HG03571 (cell line): ENCODE measurements around the gene M1AP.

Experiments
- ATAC-seq: cut with Tn5 transposase; IDR thresholded peaks from one replicate; pipeline ENCODE4 v1.9.1; 2021; ENCODE audit not compliant: unreplicated experiment

M1AP gene

GRCh38 chr2:74599676-74600075 is 48.5 kb downstream of the M1AP start:
- no peak for ATAC-seq

DNA sequence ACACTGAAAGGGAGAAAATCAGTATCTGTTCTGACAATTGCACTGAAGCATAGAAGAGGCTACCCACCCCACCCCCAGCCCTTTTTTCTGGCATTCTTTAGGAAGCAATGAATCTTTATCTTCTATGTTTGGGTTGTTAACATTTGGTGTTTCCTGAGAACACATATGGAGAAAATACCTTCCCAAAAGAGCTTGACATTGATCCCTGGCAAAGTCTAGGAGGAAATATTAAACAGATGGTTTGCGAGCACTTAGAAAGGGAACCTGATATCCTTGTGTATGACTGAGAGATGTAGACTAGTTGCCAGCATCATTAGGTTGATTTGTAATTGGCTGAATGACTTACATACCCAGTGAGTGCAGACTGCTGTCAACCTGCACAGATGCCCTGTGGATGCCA is 50.7 kb downstream of the M1AP start:
- no peak for ATAC-seq

- ATAC-seq = no peak
These were observed 51.5 kb downstream of the M1AP start for GRCh38 chr2:74596584-74596983.

DNA sequence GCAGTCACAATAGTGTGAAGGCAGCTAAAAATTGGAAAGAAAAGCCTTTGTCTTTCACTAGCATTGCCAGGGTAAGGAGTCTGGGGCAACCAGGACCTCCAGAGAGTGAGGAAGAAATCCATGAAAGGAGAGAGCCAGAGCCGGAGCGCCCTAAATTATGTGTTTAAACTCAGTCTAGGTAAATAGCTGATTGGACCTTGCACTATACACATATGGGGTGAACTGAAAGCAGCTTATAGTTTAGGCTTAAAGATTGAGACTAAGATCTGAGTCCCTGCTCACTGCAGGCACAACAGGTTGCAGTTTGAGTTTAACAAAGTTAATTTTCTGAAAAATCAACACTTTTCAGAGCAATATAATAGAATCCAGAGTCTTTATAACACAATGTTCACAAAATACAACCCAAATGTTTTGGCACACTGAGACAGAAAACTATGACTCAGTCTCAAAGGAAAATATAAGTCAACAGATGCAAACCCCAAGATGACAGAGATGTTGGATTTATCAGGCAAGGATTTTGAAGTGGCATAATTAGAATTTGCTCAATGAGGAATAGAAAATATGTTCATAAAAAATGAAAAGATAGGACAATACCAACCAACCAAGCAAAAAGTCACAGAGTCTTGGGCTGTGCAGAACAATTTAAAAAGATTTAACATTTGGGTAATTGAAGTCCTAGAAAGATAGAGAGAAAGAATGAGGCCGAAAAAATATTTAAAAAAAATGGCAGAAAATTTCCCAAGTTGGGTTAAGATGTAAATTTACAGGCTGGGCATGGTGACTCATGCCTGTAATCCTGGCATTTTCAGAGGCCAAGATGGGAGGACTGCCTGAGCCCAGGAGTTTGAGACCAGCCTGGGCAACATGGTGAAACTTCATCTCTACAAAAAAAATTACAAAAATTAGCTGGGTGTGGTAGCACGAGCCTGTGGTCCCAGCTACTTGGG is 54.0 kb downstream of the M1AP start:
- no peak for ATAC-seq

- ATAC-seq = no peak
These were observed 59.5 kb downstream of the M1AP start for GRCh38 chr2:74588664-74589063.

DNA sequence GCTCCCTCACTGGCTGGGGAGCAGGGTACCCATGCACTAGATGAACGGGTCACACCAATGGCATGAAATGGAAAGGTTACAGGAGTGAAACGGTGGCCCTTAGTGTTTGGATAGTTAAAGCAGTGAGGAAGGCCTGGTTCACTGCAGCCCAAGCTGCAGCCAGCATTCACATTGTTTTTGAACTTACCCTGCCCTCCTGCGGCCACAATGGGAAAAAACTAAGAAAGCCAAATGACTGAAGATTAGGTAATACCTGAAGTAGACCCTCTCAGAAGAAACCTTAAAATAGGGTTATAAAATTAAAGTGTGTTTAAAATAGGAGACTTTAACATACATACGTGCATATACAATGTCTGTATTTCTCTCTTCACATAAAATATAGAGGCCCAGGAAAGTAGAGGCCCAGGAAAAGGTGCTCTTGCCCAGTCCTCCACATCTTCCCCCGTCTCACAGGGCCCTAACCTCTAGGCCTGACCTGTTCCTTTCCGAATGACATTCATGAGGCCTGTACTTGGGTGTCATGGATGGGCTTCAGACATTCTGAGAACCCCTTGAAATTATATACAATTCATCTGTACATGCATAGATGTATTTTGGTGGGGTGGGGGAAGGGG is 60.4 kb downstream of the M1AP start:
- ATAC-seq = peak; percentile 64

DNA sequence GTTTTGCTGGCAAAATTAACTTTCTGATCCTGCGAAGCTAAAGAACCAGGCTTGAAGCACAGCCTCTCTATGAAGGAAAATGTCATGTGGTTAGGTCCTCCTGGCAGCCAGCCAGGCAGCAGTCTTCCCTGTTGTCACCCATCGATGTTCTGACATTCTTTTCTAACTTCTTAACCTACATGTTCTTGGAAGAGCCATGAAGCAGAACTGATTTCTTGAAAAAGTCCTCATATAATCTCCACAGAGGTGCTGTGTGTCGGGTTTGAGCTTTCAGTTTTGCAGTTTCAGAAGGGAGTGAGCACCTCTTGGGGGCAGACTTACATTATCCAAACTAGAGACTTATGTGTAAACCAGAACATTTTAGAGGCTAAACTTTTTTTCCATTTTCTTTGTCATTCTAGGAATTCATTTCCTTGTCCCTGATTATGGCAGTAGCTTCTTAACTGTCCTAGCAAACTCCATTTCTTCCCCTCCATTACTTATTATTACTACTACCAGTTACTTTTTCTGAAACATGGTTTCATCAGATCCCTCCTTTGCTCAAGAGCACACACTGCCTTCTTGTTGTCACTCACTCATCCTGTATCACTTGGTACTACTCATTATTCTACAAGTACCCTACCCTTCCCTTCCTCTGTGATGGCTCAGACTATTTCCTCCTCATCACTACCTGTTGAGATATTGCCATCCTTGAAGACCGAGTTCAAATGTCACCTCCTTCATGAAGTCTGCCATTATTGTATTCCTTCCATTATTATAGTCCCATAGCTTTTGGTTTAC is 62.5 kb downstream of the M1AP start:
- ATAC-seq = no peak

- peak; percentile 52 for ATAC-seq
These were observed 64.0 kb downstream of the M1AP start for GRCh38 chr2:74584088-74584645.

- ATAC-seq = no peak
These were observed 64.6 kb downstream of the M1AP start for GRCh38 chr2:74583504-74583903.

DNA sequence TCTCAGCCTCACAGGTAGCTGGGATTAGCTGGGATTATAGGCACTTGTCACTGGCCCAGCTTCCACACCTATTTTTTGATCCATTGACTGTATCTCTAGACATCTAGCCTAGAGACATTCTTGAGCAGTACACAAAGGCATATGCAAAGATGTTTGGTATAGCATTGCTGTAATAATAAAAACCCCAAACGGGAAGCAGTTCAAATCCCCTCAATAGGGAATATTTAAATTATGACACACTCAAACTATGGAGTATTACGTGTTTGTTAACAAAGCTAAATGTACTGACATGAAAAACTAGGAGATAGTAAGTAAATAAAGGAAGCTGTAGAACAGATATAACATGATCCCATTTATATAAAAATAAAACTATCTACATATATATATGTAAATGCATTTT is 65.9 kb downstream of the M1AP start:
- no peak for ATAC-seq

- ATAC-seq = no peak
These were observed 66.7 kb downstream of the M1AP start for GRCh38 chr2:74581463-74581862.

DNA sequence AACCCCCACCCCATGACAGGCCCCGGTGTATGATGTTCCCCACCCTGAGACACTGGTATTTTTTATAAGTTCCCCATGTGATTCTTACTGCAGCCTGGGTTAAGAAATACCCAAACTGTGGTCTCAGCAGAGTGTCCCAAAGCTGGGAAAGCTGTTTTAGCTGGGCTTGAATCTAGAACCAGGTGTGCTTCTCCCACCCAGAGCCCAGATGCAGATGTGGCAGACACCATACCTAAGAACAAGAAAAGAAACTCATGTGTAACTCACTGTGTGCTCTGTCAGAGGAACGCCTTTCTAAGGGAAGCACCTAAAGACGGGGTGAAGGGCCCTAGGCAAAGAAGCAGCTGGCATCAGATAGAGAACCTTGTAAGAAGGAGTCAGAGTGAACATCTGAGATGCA is 69.7 kb downstream of the M1AP start:
- ATAC-seq = no peak

- no peak for ATAC-seq
These were observed 70.7 kb downstream of the M1AP start for GRCh38 chr2:74577448-74577847.

GRCh38 chr2:74576863-74577229 is 71.3 kb downstream of the M1AP start:
- no peak for ATAC-seq

DNA sequence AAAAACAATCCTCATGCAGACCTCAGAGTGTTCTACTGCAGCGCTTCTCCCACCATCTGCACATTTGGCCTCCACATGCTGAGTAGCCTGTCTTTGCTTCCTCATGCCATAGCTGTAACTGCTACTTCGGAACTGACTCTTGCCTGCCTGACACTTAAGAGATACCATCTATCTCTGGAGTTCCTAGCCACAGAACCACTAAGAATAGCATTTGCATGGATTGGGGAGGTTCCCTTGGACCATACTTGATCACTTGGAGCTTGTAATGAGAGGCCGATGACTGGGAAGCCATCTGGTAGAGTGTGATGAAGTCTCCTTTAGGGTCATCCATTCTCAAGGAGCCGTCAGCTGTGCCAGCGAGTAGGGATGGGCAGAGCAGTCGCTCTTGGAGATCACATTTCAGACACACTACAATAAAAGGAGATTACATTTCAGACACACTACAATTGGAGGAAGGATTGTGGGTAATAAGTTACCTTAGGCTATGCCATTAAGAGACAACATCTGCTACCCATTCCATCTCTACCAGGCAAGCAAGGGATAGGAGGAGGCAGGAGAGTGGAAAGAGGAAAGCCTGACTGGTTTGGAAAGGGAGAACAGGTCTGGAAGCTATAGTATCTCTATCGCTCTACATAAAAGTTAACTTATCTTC is 71.8 kb downstream of the M1AP start:
- ATAC-seq = no peak

DNA sequence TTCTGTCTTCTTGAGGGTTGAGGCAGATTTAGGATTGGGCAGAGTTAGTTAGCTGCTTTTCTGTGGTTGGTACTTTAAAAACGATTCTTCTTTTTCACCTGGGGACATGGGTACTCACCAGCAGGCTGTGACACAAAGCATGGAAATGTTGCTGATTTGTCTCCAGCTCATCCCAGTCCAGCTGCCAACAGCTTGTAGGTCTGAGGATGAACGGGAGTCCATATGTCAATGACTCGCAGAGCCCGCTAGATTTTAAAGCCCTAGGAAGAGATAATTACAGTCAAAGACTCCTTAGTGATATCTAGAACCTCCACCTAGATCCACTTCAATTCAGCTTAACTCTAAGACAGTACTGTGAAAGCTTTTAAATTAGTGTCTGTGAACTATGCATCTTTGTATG is 72.8 kb downstream of the M1AP start:
- ATAC-seq = no peak

DNA sequence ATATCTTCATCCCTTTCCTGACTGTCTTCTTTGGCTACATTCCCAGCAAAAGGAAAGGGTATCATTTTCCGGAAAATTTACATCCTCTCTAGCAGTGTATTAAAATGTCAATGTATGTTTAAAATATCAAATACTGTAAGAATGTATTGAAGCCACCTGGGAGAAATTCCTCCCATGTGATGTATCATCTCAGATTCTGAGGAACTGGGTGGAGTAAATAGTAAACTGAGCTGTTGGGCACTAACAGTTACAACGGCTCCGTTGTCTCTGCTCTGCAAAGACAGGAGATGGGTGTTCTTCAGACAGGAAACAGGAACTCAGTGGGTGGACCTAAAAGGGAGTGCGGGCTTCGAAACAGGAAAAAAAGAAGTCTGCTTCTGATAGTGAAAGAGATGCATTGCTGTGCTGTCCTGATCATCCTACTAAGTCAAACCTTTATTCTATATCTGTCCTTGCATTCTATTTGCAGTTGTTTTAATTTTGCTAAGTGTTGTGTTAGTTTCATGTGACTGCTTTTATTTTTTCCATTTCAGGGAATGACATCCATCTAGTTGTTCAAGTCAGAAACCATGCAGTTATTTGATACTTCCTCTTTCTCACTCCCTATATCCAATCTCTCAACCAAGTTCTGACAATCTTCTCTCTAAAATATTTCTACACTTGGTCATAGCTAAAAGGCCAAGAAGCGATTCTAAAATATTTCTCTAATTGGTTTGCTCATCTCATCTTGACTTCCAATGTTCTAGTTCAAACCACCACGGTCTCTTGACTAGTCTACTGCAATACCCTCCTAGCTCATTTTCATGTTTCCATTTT is 74.2 kb downstream of the M1AP start:
- ATAC-seq = no peak

GRCh38 chr2:74572178-74572925 is 75.8 kb downstream of the M1AP start:
- ATAC-seq = no peak

- peak; percentile 65 for ATAC-seq
These were observed 77.1 kb downstream of the M1AP start for GRCh38 chr2:74571058-74571457.
